NCI-H2171 (cell line): Measurements from ENCODE around the gene NEK6.

ENCODE experiments used
- DNase-seq: peaks from one replicate; lab custom pipeline; 2025; lab: John Stamatoyannopoulos, UW

NEK6 gene

GRCh38 chr9:124279531-124280175 is 21.9 kb downstream of the NEK6 start:
- DNase-seq: no peak

- DNase-seq: no peak
These were observed 22.5 kb downstream of the NEK6 start for GRCh38 chr9:124280176-124280691.

- no peak for DNase-seq
These were observed 24.2 kb downstream of the NEK6 start for GRCh38 chr9:124281931-124282371.

GRCh38 chr9:124282442-124283227 is 24.9 kb downstream of the NEK6 start:
- DNase-seq: no peak

- DNase-seq: no peak
These were observed 25.6 kb downstream of the NEK6 start for GRCh38 chr9:124283228-124283814.

- no peak for DNase-seq
These were observed 26.6 kb downstream of the NEK6 start for GRCh38 chr9:124284237-124284831.

- DNase-seq: no peak
These were observed 27.2 kb downstream of the NEK6 start for GRCh38 chr9:124284940-124285441.

GRCh38 chr9:124285490-124285889 is 27.7 kb downstream of the NEK6 start:
- DNase-seq: no peak

GRCh38 chr9:124285903-124286291 is 28.1 kb downstream of the NEK6 start:
- DNase-seq: no peak

GRCh38 chr9:124286292-124286931 is 28.7 kb downstream of the NEK6 start:
- DNase-seq: no peak

GRCh38 chr9:124290053-124290591 is 32.4 kb downstream of the NEK6 start:
- peak; percentile 16 for DNase-seq

GRCh38 chr9:124290743-124291554 is 33.2 kb downstream of the NEK6 start:
- DNase-seq: no peak

- DNase-seq: no peak
These were observed 34.1 kb downstream of the NEK6 start for GRCh38 chr9:124291801-124292396.

GRCh38 chr9:124292696-124293593 is 35.2 kb downstream of the NEK6 start:
- DNase-seq: no peak

- DNase-seq: no peak
These were observed 36.2 kb downstream of the NEK6 start for GRCh38 chr9:124293718-124294506.

- no peak for DNase-seq
These were observed 37.5 kb downstream of the NEK6 start for GRCh38 chr9:124295159-124295794.

GRCh38 chr9:124296094-124296493 is 38.3 kb downstream of the NEK6 start:
- DNase-seq: no peak
